ENCODE results near the gene SHC1.

DNA sequence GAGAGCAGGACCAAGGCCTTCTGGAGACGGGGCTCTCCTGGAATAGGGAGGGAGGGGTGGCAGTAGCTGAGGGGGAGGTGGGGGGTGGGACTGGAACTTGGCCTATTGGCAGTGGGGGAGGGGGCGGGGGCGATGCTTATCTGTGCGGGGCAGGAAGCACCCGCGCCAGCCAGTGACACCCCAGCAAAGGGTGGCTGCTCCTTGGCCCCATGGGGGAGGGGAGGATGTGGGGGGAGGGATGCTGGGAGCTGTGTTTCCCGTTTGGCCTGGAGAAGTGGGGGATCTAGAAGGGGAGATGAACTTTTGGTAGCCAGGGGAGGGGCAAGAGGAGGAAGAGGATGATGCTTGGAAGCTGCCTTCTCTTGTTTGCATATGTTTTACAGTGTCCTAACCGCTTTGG lies 43.1 kb upstream of the SHC1 start:
- TF ChIP-seq, protein P1, sequence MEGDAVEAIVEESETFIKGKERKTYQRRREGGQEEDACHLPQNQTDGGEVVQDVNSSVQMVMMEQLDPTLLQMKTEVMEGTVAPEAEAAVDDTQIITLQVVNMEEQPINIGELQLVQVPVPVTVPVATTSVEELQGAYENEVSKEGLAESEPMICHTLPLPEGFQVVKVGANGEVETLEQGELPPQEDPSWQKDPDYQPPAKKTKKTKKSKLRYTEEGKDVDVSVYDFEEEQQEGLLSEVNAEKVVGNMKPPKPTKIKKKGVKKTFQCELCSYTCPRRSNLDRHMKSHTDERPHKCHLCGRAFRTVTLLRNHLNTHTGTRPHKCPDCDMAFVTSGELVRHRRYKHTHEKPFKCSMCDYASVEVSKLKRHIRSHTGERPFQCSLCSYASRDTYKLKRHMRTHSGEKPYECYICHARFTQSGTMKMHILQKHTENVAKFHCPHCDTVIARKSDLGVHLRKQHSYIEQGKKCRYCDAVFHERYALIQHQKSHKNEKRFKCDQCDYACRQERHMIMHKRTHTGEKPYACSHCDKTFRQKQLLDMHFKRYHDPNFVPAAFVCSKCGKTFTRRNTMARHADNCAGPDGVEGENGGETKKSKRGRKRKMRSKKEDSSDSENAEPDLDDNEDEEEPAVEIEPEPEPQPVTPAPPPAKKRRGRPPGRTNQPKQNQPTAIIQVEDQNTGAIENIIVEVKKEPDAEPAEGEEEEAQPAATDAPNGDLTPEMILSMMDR (IDR thresholded peaks at IDR 0.05; ENCODE audit: insufficient read depth, low read length, poor library complexity, severe bottlenecking), result no peak
- TF ChIP-seq EZH2phosphoT487 (conservative IDR thresholded peaks at IDR 0.05; ENCODE audit: low read length), result no peak
